Raji (cell line): ENCODE data around the gene ITGAD.

Source experiments
- POLR2A ChIP-seq: IDR thresholded peaks from 2 replicates; pipeline ENCODE4 v1.6.1; 2011; ENCODE audit warnings: low read depth, low read length, control low read depth; ENCODE audit not compliant: insufficient read depth

Gene ITGAD

GRCh38 chr16:31393056-31393455 is at the start of gene ITGAD:
ITGAD (plus strand) TSS chr16:31393335; CDS start chr16:31393361, 26 bp downstream.
- no peak for TF ChIP-seq POLR2A

DNA sequence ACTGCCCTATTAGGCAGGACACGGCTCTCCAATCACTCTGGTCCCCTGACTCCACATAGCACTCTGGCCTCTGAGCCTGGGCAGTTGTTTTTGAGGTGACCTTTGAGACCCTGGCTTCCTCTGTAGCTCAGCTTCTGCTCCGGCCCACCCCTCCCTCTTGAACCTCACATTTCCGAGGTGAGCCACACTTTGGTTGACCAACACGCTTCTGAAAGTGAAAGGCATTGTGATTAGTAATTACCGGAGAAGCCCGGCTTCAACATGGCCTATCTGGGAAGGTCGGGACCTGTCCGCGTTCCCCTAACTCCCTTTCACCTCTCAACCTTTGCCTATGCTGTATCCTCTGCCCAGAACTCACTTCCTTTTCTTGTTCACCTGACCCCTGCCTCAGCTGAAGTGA is 48.4 kb upstream of the ITGAD start:
- no peak for TF ChIP-seq POLR2A

DNA sequence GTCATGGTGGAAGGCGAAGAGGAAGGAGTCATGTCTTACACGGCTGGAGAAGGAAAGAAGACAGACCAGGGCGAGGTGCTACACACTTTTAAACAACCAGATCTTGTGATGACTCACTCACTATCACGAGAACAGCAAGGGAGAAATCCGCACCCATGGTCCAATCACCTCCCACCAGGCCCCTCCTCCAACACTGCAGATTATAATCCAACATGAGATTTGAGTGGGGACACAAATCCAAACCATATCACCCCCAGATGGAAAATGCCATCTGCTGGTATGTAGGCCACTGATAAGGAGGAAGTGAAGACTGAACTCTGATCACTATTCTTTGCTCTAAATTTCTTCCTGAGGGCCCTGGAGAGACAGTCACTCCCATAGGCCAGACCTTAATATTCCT is 45.7 kb upstream of the ITGAD start:
- no peak for TF ChIP-seq POLR2A

DNA sequence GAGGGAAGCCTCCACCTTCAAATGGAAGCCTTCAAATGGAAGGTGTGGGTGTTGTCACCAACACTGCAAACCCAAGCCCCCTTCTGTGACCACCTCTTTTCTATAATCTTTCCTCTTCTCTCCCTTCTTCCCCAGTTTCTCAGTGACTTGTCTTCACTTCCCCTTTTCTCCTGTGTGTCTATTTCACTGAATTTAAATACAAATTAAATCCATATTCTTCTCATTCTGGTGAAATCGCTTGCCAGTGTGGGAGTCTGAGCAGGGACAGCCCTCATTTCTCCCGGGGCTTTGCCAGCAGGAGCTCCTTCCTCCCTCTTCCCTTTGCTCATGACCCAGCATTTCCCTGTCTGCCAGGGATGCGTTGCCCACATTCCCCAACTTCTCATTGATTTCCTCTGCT is 44.6 kb upstream of the ITGAD start:
- TF ChIP-seq POLR2A = no peak

DNA sequence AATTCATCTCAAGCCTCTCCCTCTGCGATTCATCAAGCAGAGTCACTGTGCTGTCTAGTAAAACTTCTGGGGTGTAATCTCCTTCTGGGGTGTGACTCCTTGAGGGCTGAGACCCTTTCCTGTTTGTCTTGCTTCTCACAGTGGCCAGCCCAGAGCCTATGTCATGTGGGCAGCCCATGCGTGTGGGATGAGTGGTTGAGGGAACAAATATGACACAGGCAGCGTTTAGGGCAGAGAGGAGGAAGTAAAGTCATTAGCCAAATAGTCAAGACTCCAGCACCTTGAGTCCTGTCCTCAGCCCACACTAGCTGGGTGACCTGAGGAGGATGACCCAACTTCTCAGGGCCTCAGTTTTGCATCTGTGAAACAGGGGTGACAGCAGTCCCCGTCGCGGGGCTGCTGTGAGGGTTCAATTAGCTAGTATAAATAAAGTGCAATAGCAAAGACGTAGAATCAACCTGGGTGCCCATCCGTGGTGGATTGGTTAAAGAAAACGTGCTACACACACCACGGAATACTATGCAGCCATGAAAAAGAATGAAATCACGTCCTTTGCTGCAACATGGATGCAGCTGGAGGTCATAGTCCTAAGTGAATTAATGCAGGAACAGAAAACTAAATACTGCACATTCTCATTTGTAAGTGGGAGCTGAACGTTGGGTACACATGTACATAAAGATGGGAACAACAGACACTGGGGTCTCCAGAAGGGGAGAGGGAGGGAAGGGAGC is 42.7 kb upstream of the ITGAD start:
- TF ChIP-seq POLR2A = no peak

GRCh38 chr16:31351246-31351941 is 41.7 kb upstream of the ITGAD start:
- no peak for TF ChIP-seq POLR2A

- no peak for TF ChIP-seq POLR2A
Observed at GRCh38 chr16:31351942-31352325, 41.2 kb upstream of the ITGAD start.

- TF ChIP-seq POLR2A = no peak
Observed at GRCh38 chr16:31352376-31353115, 40.6 kb upstream of the ITGAD start.

DNA sequence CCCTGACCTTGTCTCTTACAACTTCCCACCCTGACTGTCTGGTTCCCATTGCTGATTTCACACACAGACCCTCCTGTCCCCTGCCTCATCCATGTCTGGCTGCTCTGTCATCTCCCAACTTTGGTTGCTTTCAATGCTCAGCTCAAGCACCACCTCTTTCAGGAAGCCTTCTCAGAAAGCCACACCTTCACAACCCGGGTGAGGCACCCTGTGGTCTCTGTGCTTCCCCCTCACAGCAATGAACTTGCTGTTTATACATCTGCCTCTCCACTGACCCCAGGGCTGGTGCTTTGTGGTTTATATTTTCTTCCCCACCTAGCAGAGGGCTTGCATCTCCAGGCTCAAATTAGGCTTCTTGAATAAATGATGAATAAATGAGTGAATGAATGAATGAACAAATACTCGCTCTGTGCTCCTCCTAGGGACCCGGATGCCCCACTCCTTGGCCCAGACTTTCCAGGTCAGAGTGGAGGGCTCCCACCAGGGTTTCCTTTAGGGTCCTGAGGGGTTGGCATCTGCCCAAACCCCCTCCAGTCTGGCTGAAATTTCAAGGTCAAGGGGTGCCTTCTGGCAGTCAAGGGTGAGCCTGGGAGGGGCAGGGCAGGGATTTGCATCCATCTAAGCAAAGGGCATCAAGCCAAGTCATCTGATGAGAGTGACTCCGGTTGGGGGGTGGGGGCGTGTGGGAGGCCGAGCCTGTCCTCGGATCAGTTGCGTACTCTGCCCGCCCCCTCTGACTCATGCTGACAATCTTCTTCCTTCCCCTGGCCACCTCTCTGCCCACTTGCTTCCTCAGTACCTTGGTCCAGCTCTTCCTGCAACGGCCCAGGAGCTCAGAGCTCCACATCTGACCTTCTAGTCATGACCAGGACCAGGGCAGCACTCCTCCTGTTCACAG is 38.5 kb upstream of the ITGAD start, which contains the start of gene ITGAX:
TSS of gene ITGAX (plus strand) at position 783 of the 898 bp plus-strand sequence. CDS start at position 862, 79 bp downstream.
- peak; percentile 39; the same call in 1 of the 2 replicates for TF ChIP-seq POLR2A

- TF ChIP-seq POLR2A = no peak
Observed at GRCh38 chr16:31355431-31356100, 37.6 kb upstream of the ITGAD start.

- no peak for TF ChIP-seq POLR2A
Observed at GRCh38 chr16:31356566-31357323, 36.4 kb upstream of the ITGAD start.

- TF ChIP-seq POLR2A = no peak
Observed at GRCh38 chr16:31357324-31358109, 35.6 kb upstream of the ITGAD start.

DNA sequence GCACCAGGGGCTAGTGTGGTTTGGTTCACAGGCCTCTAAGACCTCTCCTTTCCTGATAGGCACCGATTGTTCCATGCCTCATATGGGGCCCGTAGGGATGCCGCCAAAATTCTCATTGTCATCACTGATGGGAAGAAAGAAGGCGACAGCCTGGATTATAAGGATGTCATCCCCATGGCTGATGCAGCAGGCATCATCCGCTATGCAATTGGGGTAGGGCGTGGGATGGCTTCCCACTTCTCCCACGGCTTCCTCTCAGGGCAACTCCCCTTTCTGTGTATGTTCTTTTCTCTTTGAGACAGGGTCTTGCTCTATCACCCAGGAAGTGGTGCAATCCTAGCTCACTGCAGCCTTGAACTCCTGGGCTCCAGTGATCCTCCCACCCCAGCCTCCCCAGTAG is 32.9 kb upstream of the ITGAD start:
- TF ChIP-seq POLR2A = no peak
